Measurements from ENCODE around the gene HACD4.

The HACD4 gene, protein sequence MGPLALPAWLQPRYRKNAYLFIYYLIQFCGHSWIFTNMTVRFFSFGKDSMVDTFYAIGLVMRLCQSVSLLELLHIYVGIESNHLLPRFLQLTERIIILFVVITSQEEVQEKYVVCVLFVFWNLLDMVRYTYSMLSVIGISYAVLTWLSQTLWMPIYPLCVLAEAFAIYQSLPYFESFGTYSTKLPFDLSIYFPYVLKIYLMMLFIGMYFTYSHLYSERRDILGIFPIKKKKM

DNA sequence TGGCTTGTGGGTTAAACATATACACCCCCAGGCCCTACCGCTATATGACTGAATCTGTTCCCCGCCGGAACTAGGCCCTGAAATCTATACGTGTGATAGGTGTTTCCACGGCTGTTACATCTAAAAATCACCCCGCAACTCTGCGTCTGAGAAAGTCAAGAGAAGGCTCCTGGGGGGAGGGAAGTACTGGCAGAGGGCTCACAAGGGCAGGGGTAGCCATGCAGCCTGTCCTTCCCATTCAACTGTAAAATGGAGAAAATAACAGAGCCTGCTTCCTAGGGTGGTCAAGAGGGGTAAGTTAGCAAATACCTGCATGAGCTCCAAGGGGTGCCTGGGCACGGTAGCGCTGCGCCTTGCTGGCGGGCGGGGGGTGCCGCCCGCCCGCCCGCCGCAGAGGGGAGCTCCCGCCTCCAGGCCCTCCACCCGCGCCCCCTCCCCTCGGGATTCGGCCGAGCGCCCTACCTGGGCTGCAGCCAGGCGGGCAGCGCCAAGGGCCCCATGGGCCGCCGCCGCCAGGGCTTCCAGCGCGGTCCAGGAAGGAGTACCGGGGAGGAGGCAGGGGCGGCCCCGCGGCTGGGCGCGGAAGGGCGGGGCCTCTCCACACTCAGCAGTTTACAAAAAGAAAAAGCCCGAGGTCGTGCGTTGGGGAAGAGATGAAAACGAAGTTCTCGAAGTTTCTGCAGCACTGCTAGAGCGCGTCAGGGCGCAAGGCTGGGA lies at the start of gene HACD4:
HACD4 (minus strand) TSS at position 550 of the 717 bp plus-strand sequence; CDS start at position 500, 50 bp downstream.
- no peak for DNase-seq

DNA sequence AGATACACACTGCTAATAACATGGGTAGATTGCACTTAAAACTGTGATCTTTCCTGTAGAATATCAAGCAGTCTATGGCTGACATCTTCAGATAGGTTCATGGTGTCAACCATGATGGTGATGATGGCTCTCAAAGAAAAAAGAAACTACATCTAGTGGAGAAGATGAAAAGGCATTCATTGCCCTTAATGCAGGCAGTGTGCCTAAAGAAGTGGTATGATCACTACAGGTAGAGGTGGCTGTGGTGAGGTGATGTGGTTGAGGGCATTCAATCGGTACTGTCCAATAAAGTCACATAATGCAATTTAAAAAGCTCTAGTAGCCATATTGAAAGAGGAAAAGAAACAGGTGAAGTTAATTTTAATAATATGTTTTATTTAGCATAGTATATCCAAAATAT lies 49.4 kb upstream of the HACD4 start:
- DNase-seq = no peak

DNA sequence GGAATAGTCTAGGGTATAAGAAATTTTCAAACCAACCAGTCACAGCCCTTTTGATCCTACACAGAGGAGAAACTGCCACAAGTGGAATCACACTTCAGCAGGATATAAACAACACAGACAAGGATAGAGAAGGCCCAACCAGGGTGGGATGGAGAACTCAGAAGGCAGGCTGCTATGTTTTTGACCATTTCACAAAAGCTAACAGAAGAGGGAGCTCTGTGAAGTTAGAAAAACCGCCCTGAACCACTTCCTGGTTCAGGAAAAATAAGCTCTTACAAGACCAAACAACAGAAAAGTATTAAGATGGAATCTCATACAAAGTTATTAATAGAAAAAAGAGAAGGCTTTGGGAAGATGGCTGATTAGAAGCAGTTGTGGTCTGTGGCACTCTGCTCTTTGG lies 47.3 kb upstream of the HACD4 start:
- DNase-seq = no peak

DNA sequence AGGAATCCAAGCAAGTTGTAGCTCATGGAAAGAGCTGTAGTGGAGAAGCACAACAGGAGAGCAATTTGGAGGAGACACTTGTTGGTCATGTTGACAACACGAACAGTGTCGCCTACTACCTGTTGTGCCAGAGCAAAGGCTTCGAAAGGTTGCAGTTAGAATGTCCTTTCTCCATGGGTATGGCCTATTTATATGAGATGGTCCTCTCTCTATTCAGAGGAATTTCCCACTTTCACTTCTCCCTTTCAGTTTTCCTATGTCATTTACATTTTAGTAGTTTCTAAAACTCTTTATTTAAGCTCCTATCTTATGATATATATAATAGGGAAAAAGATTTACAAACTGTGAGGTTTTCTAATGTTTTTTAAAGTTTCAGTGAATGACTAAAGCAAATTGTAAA lies 46.3 kb upstream of the HACD4 start, which contains the start of gene IFNB1:
IFNB1 (minus strand) TSS at position 162 of the 400 bp plus-strand sequence; CDS start at position 89, 73 bp downstream.
- no peak for DNase-seq

DNA sequence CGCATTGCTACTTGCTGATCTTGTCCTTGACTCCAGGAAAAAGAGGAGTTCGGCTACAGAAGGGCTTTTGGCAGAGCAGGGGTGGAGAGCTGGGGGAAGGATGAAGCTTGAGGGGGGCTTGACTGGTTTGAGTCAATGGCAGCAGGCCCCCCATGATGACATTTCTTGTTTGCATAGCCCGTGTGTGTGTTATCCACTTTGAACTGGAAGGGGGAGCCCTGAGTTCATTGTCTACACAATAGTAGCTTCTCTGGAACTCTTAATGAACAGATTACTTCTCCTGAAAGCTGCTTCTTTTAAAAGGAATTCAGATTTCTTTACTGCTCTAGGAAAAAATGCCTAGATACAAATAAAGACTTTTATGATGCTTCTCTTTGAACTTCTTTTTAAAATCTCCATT lies 44.0 kb upstream of the HACD4 start:
- DNase-seq = no peak

DNA sequence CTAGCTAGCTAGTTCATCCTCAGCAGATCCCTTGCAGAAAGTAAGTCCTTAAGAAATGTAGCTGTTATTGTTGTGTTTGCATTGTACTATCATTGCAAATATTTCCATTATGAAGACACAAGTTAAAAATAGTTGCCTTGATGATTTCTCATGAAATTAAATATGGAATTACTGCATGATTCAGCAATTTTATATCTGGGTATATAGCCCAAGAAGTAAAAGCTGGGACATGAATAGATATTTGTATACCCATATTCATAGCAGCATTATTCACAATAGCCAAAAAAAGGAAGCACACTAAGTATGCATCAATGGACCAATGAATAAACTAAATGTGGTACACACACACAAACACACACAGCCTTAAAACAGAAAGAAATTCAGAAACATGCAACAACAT lies 39.5 kb upstream of the HACD4 start:
- no peak for DNase-seq

DNA sequence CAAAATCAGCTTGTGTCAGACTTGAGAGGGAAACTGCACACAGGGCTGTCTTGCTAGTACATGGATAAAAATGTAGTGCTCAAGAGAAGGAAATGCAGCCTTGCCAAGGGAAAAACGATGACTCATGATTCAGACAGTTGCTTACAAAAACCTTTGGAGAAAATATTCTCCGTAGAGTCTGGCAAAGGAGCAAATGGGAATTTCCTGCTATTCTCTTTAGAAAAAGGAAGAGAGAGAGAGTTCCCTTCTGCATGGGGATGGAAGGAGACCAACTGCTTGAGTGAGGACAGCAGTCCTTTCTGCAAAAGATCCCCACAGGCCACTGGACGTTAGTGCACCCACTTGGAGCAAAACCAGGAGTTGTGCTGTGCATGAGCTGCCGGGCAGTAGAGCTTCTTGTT lies 38.7 kb upstream of the HACD4 start:
- no peak for DNase-seq

DNA sequence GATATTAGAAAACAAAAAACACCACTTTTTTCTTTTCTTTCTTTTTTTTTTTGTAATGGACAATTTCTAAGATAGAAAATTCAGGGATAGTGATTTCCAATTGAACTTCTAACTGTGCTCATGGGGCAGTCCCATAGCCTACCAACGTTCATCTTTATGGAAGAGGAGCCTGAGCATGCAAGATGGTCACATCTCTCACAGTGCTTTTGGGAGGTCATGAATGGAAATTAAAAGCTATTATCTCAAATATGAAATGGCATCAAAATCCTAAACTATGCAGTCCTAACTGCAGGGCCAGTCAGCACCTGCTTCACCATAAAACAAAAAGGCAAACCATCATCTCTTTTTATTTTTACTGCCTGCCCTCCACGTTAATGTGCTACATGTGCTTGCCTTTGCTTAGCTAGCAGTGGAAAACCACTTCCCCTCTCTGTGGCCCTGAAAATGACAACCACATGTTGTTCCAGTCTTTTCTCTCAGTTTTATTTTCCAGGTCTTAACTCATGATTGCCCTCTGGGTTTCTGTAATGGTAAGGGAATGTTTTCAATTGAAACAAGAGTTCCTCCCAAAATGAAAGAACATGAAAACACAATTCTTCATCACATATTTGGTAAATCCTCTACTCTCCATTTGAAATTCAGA lies 29.6 kb upstream of the HACD4 start:
- no peak for DNase-seq

DNA sequence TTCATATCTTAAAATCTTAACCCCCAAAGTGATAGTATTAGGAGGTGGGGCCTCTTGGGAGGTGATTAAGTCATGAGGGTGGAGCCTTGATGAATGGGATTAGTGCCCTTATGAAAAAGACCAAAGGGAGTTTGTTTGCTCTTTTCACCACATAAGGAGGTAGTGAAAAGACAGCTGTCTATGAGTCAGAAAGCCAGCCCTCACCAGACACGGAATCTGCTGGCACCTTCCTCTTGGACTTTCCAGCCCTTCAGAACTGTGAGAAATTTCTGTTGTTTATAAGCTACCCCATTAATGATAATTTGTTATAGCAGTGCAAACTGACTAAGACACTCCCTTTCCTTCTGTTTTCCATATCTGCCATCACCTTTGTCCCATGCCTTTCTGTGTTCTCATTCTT lies 25.5 kb upstream of the HACD4 start:
- no peak for DNase-seq

DNA sequence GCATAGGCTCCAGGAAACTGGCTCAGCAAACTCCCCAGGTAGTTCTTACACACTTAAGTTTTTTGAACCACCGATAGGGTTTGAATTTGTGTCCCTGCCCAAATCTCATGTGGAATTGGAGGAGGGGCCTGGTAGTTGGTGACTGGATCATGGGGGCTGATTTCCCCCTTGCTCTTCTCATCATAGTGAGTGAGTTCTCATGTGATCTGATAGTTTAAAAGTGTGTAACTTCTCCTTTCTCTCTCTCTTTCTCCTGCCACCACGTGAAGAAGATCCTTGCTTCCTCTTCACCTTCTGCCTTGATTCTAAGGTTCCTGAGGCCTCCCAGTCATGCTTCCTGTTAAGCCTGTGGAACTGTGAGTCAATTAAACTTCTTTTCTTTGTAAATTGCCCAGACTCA lies 22.4 kb upstream of the HACD4 start:
- no peak for DNase-seq

DNA sequence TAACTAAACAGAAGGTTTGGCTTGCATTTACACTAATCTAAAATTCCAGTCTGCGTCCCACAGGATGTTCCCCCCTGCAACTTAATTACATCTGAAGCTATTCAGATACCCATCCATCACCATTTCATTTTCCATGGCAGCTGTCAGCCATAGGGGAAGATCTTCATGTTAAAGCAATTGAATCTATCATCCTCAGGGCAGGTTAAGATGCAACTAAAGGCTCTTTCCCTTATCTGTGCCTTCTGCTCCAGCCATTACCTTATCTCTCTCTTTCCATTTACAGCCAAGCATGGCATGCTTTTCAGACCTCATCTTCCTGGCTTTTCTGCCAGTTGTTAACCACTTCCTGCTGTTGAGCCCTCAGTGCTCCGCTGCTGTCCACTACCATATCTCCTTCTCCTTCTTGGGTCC lies 15.8 kb upstream of the HACD4 start:
- DNase-seq = no peak

DNA sequence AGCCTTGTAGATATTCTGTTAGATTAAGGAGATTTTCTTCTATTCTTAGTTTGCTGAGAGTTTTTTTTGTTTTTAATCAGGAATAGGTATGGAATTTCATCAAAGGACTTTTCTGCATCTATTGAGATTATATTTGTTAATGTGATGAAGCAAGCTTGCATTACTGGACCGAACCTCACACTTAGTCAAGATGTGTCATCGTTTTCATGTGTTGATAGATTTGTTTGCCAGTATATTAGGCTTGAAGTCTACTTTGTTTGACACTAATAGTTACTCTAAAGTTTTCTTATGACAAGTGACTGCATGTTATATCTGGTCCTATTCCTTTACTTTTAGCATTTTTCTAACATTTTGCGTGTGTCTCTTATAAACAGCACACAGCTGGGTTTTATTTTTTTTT lies 12.4 kb upstream of the HACD4 start:
- DNase-seq = no peak

DNA sequence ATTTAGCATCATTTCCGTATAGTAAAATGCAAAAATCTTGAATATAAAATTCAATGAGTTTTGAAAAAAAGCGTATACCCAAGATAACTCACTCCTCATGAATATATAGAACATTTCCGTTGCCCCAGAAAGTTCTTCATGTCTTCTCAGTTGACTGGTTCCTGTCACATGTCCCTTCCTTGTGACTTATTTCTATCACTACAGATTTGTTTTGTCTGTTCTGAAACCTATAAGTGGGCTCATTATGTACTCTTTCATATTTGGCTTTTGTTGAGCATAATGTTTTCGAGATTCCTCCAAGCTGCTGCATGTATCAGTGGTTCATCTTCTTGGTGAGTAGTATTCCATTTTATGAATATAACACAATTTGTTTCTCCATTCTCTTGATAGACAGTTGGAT lies 11.0 kb upstream of the HACD4 start:
- no peak for DNase-seq

DNA sequence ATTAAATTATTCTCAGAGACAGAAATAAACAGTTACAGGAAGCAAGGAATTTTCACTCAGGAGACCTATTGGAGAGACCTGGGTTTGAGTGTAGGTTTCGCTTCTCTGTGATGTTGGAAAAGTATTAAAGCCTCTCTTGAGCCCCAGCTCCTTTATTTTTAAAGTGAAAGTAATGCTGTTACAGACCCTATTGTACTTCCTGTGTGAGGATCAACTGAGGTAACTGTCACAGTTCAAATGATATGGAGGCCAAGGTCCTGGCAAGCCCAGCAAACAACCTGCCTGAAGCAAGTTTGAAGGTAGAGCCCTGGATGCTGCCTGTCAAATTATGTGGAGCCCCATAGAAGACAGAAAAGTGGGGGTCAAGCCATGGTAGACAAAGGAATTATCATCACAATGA lies 7.9 kb upstream of the HACD4 start:
- no peak for DNase-seq

DNA sequence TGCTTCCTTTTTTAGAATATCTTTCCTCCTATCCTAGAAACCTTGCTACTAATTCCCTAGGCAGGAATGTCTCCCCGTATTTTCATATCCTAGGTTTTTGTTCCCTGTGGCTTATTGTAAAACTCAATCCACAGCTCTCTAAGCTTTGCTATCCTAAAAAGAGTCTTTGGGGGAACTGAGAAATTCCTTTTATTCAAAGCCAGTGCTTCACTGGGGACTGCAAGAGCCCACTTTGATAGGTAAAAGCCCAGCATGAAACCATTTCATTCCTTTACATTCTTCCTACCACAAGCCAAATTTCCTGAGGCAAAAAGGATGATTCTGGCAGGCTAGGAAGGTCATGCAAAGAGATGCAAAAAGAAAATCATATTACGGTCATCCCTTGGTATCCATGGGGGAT lies 5.8 kb upstream of the HACD4 start:
- no peak for DNase-seq

DNA sequence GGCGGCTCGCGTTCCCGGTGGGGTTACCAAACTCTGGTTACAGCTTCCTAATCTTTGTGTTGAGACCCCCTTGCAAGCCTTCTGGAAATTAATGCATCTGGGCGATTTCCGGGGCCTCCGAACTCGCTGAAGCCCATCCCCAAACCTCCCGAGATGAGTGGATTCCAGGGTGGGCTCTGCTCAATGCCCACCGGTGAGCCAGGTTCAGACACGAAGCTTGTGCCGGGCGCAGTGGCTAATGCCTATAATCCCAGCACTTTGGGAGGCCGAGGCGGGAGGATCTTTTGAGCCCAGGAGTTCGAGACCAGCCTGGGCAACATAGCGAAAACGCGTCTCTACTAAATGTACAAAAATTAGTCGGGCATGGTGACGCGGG lies 356 bp upstream of the HACD4 start:
- no peak for DNase-seq

DNA sequence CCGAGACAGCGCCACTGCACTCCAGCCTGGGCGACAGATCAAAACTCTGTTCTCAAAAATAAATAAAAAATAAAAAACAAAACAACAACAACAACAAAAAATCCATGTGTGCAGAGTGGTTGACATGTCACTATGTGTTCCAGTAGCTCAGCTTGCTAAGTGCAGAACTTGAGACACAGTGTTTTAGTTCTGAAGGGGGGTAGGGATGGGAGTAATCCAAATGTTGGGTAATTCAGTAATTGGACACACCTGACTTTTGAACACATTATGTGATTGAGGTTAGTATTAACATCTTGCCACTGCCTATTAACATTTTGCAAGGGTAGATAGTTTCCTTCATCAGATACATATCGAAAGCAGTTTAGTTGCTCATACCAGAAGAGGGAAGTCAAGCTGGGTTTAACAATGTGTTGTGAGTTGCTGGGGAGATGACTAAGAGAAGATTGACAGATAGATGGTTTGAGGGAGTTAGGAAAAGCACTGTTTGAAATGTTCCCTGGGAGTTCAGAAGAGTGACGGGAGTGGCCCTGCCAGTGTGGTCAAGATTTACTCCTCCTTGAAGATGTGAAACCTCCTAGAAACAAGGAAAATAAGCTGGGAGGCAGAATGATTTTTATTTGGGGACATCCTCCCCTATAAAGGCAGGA lies 928 bp downstream of the HACD4 start:
- no peak for DNase-seq

DNA sequence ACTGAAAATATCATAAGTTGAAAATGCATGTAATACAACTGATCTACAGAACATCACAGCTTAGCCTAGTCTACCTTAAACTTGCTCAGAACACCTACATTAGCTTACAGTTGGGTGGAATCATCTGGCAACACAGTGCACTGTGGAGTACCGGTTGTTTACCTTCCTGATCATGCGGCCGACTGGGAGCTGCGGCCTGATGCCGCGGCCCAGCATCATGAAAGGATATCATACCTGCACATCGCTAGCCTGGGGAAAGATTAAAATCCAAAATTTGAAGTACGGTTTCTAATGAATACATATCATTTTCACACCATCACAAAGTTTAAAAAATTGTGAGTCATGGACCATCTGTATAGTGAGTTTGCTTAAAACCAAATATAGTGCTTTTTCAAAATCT lies 1.8 kb downstream of the HACD4 start:
- no peak for DNase-seq

DNA sequence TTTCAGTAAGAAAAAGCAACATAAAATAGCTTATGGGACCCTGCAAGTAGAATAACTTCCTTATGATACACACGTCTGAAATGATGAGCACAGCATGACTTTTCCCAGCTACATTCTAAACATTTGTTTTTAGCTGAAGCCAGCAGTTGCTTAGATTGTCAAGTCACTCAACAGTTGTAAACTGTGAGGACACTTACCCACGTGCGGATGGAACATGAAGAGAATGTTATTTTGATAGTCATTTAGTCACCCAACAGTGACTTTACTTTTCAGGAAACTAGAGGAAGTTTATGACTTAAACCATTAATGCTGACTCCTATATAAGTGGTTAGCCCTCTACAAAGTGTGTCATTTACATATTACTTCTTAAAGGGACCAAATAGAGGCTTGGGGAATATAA lies 3.0 kb downstream of the HACD4 start:
- no peak for DNase-seq

DNA sequence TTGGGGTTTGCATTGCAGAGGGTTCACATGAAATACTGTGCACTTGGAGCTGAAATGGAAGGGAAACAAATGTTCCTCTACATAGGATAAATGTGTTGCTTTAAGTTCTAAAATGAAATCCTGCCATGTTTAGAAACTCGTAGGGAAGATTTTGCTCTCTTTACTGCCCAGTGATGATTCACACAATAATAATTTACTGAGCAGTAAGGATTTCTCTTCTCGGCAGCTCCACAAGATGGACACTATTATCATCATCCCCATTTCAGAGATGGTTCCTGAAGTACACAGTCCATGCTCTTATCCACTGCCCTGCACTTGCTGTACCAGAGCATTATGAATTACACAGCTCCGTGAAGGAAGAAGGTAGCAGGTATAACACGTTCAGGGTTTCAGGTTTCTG lies 4.1 kb downstream of the HACD4 start:
- DNase-seq = no peak

DNA sequence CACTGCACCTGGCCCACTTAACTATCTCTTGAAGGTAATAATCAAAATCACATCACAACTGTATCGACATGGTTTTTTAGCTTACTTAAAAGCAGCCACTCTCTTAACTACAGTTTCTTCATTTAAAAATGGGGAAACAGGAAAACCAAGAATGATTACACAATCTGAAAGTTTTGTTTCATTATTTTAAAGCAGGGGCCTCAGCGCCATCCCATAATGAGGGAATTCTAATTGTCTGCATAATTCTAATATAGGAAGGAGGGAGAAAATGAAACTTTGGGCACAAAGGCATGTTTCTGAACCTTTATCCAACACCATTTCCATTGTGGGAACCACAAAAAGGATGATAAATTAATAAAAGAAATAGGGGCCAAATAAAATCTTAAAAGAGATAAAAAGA lies 7.6 kb downstream of the HACD4 start:
- DNase-seq = no peak

DNA sequence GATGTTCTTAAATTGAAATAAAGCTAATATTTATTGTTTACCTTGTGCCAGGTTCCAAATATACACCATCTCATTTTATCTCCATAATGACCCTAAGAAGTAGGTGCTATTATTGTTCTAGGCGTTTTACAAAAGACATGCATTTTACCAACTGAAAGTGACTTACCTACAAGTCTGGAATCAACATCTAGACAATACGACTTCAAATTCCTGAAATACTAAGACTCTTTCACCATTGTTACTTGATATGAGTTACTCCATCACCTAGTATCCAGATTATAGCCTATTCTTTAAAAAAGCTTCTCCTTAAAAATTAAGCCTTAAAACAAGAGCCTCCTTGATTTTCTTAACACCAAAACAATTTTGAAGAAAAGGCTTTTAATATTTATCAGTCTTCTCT lies 13.3 kb downstream of the HACD4 start:
- no peak for DNase-seq

DNA sequence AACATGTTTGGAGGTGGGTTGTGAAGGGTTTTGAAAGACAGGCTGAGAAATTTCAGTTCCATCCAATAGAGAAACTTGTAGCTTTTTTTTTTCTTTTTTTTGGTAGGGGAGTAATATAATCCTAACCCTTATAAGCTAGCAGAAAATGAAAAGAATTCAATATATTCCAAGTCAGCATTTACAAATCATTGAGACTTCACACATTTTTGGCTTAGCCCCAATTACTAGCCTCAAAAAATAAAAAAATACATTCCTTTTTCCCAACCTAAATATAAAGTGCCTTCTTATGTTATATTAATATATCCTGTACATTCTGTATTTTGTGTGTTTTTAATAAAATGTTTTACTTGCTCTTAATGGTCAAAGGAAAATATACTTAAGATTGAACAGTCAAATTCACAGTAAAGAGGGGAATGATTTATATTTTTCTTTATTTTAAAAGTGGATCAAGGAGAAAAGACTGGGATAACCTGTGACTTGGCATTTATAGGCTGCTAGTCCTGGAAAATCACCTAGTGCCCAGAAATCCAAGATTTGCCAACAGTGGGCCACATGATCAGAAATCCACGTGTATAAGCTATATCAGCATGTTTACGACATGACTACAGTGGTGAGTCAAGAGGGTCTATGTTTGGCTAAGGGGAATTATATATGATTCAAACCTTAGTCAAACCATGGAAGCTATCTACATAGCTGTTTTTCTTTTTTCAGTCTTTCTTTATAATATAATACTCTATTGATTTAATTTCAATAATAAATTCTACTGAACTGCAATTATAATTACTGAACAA lies 14.5 kb downstream of the HACD4 start:
- no peak for DNase-seq

Data from NCI-H2107 (cell line).